ENCODE measurements around the gene MEGF9. TPM values are rescaled to one million over a fixed set of nuclear protein-coding genes. Genes with fewer than 3 reads are reported as not detected.

MEGF9 gene
- total and polyA plus RNA-seq, 2 donors (not counting 3 experiments of a cell fraction or from before 2014, with no cell fraction given), result 4.0 to 13.0 TPM

GRCh38 chr9:120603591-120603990, 110.7 kb downstream of the MEGF9 start:
- TF ChIP-seq EZH2 (IDR thresholded peaks at IDR 0.05; ENCODE audit: borderline replicate concordance, low read depth, low read length, severe bottlenecking) (no peak), CTCF (IDR thresholded peaks at IDR 0.05; ENCODE audit: extremely low read depth in 1 of 2, insufficient read depth in 1 of 2, low read depth in 1 of 2, low read length in 2 of 2) (no peak), POLR2A (IDR thresholded peaks at IDR 0.05; ENCODE audit: low read depth, low read length) (no peak)
- H3K4me2 ChIP-seq (ENCODE audit: insufficient read depth, low read length), result no peak overlapping the region
- H4K20me1 ChIP-seq (replicated peaks; ENCODE audit: control insufficient read depth, extremely low read depth, insufficient read depth, low read length), result no peaks in the 10 kb centered on the region
- no peaks in the 10 kb centered on the region for H3K4me1 ChIP-seq (ENCODE audit: control insufficient read depth, extremely low read depth, insufficient read depth, low read length)
- H3K4me3 ChIP-seq (replicated peaks in 1 of 3; ENCODE audit: insufficient read depth in 1 of 3, low read depth in 1 of 3, low read length in 3 of 3), result no peak overlapping the region
- BruUV-seq (replicated peaks), result no TSS peak
- dilution Hi-C loops (cut with MboI; ENCODE audit: extremely low pct_ligation_motif_present, low sequenced_read_pairs), result no loop called here
- DNase-seq (ENCODE audit: low read depth, low spot score), result no peak
- CTCF ChIA-PET, result no interaction called here
- H3K36me3 ChIP-seq (ENCODE audit: control insufficient read depth in 2 of 2, extremely low read depth in 1 of 2, insufficient read depth in 2 of 2, low read length in 2 of 2), result peaks cover 0 to 4% of the 10 kb centered on the region in 2 experiments
- no peaks in the 10 kb centered on the region for H3K79me2 ChIP-seq (ENCODE audit: control insufficient read depth, insufficient read depth, low read length)
- H3K9me3 ChIP-seq (replicated peaks; ENCODE audit: control insufficient read depth, insufficient read depth, low read length), result no peaks in the 10 kb centered on the region
- no peak overlapping the region for H3K9ac ChIP-seq (replicated peaks; ENCODE audit: extremely low read depth, insufficient read depth, low read length)
- no peak for FAIRE-seq
- no peaks in the 10 kb centered on the region for H3K27me3 ChIP-seq (ENCODE audit: control insufficient read depth in 2 of 2, insufficient read depth in 2 of 2, low read length in 2 of 2)
- no peaks in the 10 kb centered on the region for H3K9me1 ChIP-seq (replicated peaks; ENCODE audit: control insufficient read depth, extremely low read depth, insufficient read depth, low read length)
- no peak overlapping the region for H2AFZ ChIP-seq (ENCODE audit: low read depth, low read length)
- no peak overlapping the region for H3K27ac ChIP-seq (ENCODE audit: insufficient read depth, low read depth, low read length)
- POLR2A ChIA-PET, result no interaction called here
- intact Hi-C loops (cut with micrococcal nuclease), result no loop called here

DNA sequence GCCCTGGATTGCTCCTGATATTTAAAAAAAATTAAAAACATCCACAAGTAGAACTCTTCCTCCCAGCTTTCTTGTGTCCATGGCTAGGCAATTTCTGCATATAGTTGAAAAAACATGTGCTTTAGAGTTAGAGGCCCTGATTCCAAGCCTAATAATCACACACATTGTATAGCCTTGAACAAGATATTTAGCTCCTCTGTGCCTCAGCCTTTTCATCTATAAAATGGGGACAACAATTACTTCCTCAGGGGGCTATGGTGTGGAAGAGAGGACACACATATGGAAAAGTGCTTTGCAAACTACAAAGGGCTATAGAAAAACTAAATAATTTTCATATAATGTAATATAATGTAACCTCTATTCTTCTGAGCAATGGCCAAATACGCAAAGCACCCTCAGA, 111.3 kb downstream of the MEGF9 start:
- intact Hi-C loops (cut with micrococcal nuclease), result no loop called here
- Histone ChIP-seq H3K79me2 (ENCODE audit: control insufficient read depth, insufficient read depth, low read length) (no peaks in the 10 kb centered on the region), H3K9me3 (replicated peaks; ENCODE audit: control insufficient read depth, insufficient read depth, low read length) (no peaks in the 10 kb centered on the region), H3K27me3 (ENCODE audit: control insufficient read depth in 2 of 2, insufficient read depth in 2 of 2, low read length in 2 of 2) (no peaks in the 10 kb centered on the region), H3K9me1 (replicated peaks; ENCODE audit: control insufficient read depth, extremely low read depth, insufficient read depth, low read length) (no peaks in the 10 kb centered on the region), H3K36me3 (ENCODE audit: control insufficient read depth in 2 of 2, extremely low read depth in 1 of 2, insufficient read depth in 2 of 2, low read length in 2 of 2) (peaks cover 0 to 4% of the 10 kb centered on the region in 2 experiments), H4K20me1 (replicated peaks; ENCODE audit: control insufficient read depth, extremely low read depth, insufficient read depth, low read length) (no peaks in the 10 kb centered on the region), H3K9ac (replicated peaks; ENCODE audit: extremely low read depth, insufficient read depth, low read length) (no peak overlapping the region), H3K4me3 (replicated peaks in 1 of 3; ENCODE audit: insufficient read depth in 1 of 3, low read depth in 1 of 3, low read length in 3 of 3) (no peak overlapping the region), H2AFZ (ENCODE audit: low read depth, low read length) (no peak overlapping the region), H3K27ac (ENCODE audit: insufficient read depth, low read depth, low read length) (no peak overlapping the region), H3K4me2 (ENCODE audit: insufficient read depth, low read length) (no peak overlapping the region), H3K4me1 (ENCODE audit: control insufficient read depth, extremely low read depth, insufficient read depth, low read length) (no peaks in the 10 kb centered on the region)
- BruUV-seq (replicated peaks), result no TSS peak
- dilution Hi-C loops (cut with MboI; ENCODE audit: extremely low pct_ligation_motif_present, low sequenced_read_pairs), result no loop called here
- TF ChIP-seq MYC (IDR thresholded peaks at IDR 0.05; ENCODE audit: low read depth, low read length) (no peak), CTCF (IDR thresholded peaks at IDR 0.05; ENCODE audit: extremely low read depth in 1 of 2, insufficient read depth in 1 of 2, low read depth in 1 of 2, low read length in 2 of 2) (no peak), POLR2A (IDR thresholded peaks at IDR 0.05; ENCODE audit: low read depth, low read length) (no peak), FOS (IDR thresholded peaks at IDR 0.05; ENCODE audit: borderline replicate concordance, insufficient read depth, low read length) (no peak), GATA2 (IDR thresholded peaks at IDR 0.05; ENCODE audit: insufficient read depth, insufficient read length, low read depth, low read length) (no peak), POLR2AphosphoS5 (IDR thresholded peaks at IDR 0.05; ENCODE audit: insufficient read depth, low read depth, low read length) (no peak), JUN (IDR thresholded peaks at IDR 0.05; ENCODE audit: borderline replicate concordance, insufficient read depth, insufficient read length, low read depth) (no peak), EZH2 (IDR thresholded peaks at IDR 0.05; ENCODE audit: borderline replicate concordance, low read depth, low read length, severe bottlenecking) (no peak)
- TF ChIP-seq, protein P1, sequence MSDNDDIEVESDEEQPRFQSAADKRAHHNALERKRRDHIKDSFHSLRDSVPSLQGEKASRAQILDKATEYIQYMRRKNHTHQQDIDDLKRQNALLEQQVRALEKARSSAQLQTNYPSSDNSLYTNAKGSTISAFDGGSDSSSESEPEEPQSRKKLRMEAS (IDR thresholded peaks at IDR 0.05; ENCODE audit: insufficient read depth, insufficient read length), result no peak
- FAIRE-seq (no peak), DNase-seq (ENCODE audit: low read depth, low spot score) (no peak)
- ChIA-PET CTCF (no interaction called here), POLR2A (no interaction called here)
